Ascending aorta (tissue), 2 donors: Measurements from ENCODE around the gene PCIF1. TPM values are rescaled to one million over a fixed set of nuclear protein-coding genes. Genes with fewer than 3 reads are reported as not detected.

Source experiments
- DNase-seq, 2 donors: peaks; one replicate each; pipeline ENCODE4 v3.0.0-alpha.2; 2019; ENCODE audit warnings: low spot score in 2 of 2
- H3K27ac ChIP-seq, 2 donors: fragments of 200-600 bp; sonication (generic); one replicate each; pipeline ENCODE4 v1.5.1; 2016 to 2017; ENCODE audit warnings: mild to moderate bottlenecking in 1 of 2
- H3K27me3 ChIP-seq: fragments of 200-600 bp; sonication (generic); one replicate; pipeline ENCODE4 v1.5.1; 2017
- H3K36me3 ChIP-seq, 2 donors: fragments of 200-600 bp; sonication (generic); one replicate each; pipeline ENCODE4 v1.5.1; 2016
- H3K4me1 ChIP-seq, 2 donors: fragments of 200-600 bp; sonication (generic); one replicate each; pipeline ENCODE4 v1.5.1; 2016 to 2017; ENCODE audit warnings: mild to moderate bottlenecking in 1 of 2
- H3K4me3 ChIP-seq, 2 donors: fragments of 200-600 bp; sonication (generic); one replicate each; pipeline ENCODE4 v1.5.1; 2016 to 2017; ENCODE audit warnings: mild to moderate bottlenecking in 1 of 2
- H3K9me3 ChIP-seq, 2 donors: fragments of 200-600 bp; sonication (generic); one replicate each; pipeline ENCODE4 v1.5.1; 2016
- intact Hi-C: fragments of 100-400 bp; cut with DNase I; formaldehyde crosslinking; loops from one replicate; pipeline ENCODE4 v1.15.1; 2023
- total RNA-seq: library from RNA; depleted of rRNA; stranded (reverse); fragments of >200 nt; gene quantifications from one replicate; pipeline ENCODE4 v1.1.0, GENCODE V29; 2016
- TF ChIP-seq, protein P1 (sequence below), 3 experiments: fragments of 200-600 bp in 2 of 3; fragments of 450-650 bp in 1 of 3; sonication (generic) in 2 of 3; IDR thresholded peaks; one replicate each; pipeline ENCODE4 v1.5.1; 2016 to 2019; ENCODE audit warnings: antibody characterized with exemption in 3 of 3, mild to moderate bottlenecking in 1 of 3, moderate library complexity in 1 of 3

The PCIF1 gene
- total RNA-seq, 1 donor from 2014 or later = 45.7 TPM

DNA sequence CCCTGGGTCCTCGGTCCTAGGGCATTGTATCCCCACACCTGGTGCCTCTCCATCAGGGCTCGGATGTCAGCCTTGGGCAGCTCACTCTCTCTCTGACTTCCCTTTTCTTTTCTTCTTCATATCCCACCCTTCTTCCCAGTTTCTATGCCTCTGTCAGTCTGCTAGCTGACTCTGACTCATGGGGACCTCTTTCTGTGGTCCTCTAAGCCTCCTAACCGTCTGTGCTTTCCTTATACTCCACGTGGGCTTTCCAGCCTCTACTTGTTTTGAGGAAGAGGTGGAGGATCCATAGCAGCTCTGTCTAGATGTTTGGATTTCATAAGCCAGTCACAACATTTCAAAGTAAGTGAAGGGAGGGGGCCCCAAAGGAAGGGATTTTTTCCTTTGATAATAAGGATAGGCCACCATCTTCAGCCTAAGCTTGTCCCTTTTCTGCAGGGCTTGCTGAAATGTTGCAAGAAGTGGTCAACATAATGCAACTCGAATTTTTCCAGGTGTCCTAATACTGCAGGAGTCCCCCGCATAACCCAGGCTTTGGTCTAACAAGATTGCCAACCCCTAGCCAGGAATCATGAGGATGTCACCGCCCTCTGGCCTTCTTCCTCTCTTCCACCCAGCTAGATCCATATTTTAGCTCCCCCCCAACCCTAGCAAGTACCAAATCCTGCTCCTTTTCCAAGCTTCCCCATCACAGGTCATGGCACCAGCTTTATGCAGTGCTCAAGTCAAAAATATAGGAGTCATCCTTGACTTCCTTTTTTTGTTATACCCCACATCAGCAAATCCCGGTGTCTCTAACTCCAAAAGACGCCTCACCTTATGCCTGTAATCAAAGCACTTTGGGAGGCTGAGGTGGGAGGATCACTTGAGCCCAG, 13.8 kb upstream of the PCIF1 start:
- Histone ChIP-seq H3K27me3 (no peaks in the 10 kb centered on the region), H3K4me1 (peaks cover 7 to 16% of the 10 kb centered on the region in 2 donors), H3K4me3 (no peak overlapping the region), H3K36me3 (no peaks in the 10 kb centered on the region), H3K27ac (peak overlapping the region; percentile 33 to 50), H3K9me3 (no peaks in the 10 kb centered on the region)
- TF ChIP-seq, protein P1, sequence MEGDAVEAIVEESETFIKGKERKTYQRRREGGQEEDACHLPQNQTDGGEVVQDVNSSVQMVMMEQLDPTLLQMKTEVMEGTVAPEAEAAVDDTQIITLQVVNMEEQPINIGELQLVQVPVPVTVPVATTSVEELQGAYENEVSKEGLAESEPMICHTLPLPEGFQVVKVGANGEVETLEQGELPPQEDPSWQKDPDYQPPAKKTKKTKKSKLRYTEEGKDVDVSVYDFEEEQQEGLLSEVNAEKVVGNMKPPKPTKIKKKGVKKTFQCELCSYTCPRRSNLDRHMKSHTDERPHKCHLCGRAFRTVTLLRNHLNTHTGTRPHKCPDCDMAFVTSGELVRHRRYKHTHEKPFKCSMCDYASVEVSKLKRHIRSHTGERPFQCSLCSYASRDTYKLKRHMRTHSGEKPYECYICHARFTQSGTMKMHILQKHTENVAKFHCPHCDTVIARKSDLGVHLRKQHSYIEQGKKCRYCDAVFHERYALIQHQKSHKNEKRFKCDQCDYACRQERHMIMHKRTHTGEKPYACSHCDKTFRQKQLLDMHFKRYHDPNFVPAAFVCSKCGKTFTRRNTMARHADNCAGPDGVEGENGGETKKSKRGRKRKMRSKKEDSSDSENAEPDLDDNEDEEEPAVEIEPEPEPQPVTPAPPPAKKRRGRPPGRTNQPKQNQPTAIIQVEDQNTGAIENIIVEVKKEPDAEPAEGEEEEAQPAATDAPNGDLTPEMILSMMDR (IDR thresholded peaks at IDR 0.05) = no peak
- no peak for DNase-seq
- intact Hi-C loops = no loop called here

DNA sequence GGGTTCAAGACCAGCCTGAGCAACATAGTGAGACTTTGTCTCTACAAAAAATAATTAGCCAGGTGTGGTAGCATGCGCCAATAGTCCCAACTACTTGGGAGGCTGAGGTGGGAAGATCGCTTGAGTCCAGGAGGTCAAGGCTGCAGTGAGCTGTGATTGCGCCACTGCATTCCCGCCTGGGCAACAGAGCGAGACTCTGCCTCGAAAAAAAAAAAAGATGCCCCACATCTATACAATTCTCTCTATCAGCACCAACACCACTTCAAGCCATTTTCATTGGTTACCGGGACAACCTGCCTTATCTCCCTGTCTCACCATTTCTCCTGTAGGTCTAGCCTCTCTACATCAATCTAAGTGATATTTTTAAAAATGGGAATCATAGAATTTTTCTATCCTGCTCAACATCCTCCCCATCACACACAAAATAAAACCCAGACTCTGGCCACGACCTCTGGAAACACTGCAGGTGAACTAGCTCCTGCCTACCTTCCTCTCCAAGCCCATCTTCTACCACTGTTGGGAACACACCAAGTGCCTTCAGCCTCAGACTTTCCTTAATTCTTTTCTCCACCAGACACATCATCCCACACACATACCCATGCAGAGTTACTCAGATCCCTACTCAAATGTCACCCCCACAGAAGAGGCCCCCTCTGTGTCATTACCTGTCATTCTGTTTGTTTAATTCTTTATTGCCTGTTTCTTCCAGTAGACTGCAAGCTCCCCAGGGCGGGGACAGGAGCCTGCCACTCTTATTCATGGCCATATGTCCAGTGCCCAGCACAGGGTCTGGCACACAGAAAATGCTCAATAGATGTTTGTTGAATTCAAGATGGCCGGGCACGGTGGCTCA, 12.9 kb upstream of the PCIF1 start:
- intact Hi-C loops = no loop called here
- Histone ChIP-seq H3K4me3 (no peak overlapping the region), H3K27ac (no peak overlapping the region), H3K9me3 (no peaks in the 10 kb centered on the region), H3K4me1 (peaks cover 7 to 16% of the 10 kb centered on the region in 2 donors), H3K27me3 (no peaks in the 10 kb centered on the region), H3K36me3 (no peaks in the 10 kb centered on the region)
- DNase-seq = no peak
- TF ChIP-seq, protein P1 (IDR thresholded peaks at IDR 0.05) = no peak

DNA sequence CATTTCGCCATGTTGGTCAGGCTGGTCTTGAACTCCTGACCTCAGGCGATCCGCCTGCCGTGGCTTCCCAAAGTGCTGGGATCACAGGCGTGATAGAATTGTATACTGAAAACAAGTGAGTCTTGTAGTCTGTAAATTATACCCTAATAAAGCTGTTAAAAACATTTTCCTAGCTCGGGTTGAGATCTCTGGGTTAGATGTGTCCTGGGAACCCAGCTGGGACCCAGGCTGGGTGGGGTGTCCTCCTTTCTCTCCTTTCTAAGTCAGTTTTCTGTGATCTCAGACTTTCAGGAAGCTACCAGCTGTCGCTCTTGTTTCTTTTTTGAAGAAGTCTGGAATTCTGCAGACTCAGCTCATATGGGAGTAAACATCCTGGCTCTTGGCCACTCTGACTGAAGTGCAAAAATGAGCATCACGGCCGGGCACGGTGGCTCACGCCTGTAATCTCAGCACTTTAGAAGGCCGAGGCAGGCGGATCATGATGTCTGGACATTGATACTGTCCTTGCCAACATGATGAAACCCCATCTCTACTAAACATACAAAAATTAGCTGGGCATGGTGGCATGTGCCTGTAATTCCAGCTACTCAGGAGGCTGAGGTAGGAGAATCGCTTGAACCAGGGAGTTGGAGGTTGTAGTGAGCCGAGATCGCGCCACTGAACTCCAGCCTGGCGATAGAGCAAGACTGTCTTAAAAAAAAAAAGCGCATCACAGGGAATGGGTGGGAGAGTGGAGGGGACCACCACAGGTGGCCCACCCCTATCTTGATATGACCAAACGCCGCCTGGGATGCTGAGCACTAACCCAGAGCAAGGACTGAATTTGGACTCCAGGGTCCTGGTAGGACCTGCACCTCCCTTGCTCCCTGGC, 9.9 kb upstream of the PCIF1 start:
- H3K4me1 ChIP-seq = peaks cover 7 to 13% of the 10 kb centered on the region in 2 donors
- H3K27ac ChIP-seq = peak overlapping the region; percentile 64 to 65
- no peaks in the 10 kb centered on the region for H3K9me3 ChIP-seq
- intact Hi-C loops = no loop called here
- H3K36me3 ChIP-seq = no peaks in the 10 kb centered on the region
- H3K27me3 ChIP-seq = no peaks in the 10 kb centered on the region
- H3K4me3 ChIP-seq = peak overlapping the region in 1 of 2 donors; percentile 27
- DNase-seq = no peak
- TF ChIP-seq, protein P1 (IDR thresholded peaks at IDR 0.05) = no peak

DNA sequence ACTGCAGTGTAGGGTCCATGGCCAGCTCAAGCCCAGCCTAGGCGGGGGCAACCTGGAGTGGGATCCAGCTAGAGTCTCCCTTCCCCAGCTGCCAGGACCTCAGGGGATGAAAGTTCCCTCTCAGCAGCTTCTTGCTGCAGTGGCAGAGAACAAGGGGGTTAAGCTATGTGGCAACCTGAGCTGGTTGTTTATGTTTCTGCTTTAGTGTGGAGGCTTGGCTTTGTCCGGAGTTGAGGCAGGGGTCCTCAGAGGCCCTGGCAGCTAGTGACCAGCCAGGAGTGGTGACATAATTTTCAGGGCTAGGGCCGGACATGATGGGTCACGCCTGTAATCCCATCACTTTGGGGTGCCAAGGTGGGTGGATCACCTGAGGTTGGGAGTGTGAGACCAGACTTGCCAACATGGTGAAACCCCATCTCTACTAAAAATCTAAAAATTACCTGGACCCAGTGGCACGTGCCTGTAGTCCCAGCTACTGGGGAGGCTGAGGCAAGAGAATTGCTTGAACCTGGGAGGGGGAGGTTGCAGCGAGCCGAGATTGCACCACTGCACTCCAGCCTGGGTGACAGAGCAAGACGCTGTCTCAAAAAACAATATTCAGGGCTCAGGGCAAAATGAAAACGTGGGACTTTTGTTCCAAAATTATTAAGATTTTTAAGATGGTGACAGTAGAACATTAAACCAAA, 8.5 kb upstream of the PCIF1 start:
- no peak overlapping the region for H3K4me3 ChIP-seq
- intact Hi-C loops = no loop called here
- no peak for DNase-seq
- H3K4me1 ChIP-seq = peaks cover 7 to 8% of the 10 kb centered on the region in 2 donors
- no peaks in the 10 kb centered on the region for H3K36me3 ChIP-seq
- H3K27ac ChIP-seq = no peak overlapping the region
- H3K9me3 ChIP-seq = no peaks in the 10 kb centered on the region
- no peaks in the 10 kb centered on the region for H3K27me3 ChIP-seq
- TF ChIP-seq, protein P1 (IDR thresholded peaks at IDR 0.05) = no peak

DNA sequence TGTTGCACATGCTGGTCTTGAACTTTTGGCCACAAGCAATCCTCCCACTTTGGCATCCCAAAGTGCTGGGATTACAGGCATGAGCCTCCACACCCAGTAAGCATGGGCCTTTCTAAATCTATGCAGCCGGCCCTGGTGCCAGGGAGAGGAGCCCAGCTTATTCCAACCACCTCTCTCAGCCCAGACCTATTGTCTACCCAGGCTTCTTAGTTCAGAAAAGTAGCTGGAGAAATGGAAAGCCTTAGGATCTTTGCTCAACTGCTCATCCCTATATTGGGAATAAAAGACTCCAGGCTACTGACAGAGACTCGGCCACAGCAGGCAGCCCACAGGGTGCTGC, 7.8 kb upstream of the PCIF1 start:
- Histone ChIP-seq H3K36me3 (no peaks in the 10 kb centered on the region), H3K4me1 (peaks cover 7 to 8% of the 10 kb centered on the region in 2 donors), H3K27ac (no peak overlapping the region), H3K27me3 (no peaks in the 10 kb centered on the region), H3K4me3 (no peak overlapping the region), H3K9me3 (no peaks in the 10 kb centered on the region)
- TF ChIP-seq, protein P1 (IDR thresholded peaks at IDR 0.05) = no peak
- intact Hi-C loops = no loop called here
- DNase-seq = no peak
